ENCODE results near the gene FREM3. TPM values are rescaled to one million over a fixed set of nuclear protein-coding genes. Genes with fewer than 3 reads are reported as not detected.

FREM3 gene
- total and polyA plus RNA-seq, 2 of the 8 experiments (the other 6 are each of a cell fraction or from before 2014, with no cell fraction given), result 0.03 to 0.11 TPM

DNA sequence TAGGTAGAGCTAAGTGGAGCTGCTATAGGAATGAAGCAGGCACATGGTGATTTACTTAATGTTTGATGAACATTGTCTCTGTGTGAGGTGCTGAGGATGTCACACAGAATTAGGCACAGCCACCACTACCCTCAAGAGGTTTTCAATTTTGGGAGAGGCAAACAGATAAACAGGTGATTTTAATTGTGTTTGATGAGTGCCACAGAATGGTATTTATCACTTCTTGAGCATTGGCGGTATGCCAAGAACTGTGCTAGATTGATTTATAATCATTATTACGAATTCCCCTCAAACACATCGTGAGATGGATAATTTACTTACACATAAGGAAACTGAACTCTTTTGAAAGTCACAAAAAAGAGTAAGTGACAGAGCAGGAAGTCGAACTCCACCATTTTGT lies 74.8 kb downstream of the FREM3 start:
- no peaks in the 10 kb centered on the region for H3K36me3 ChIP-seq (ENCODE audit: control insufficient read depth in 2 of 4, insufficient read depth in 4 of 4, low read length in 3 of 4)
- ChIA-PET CTCF (ENCODE audit: partially characterized antibody) (no interaction called here), POLR2A (ENCODE audit: partially characterized antibody) (no interaction called here)
- H3K18ac ChIP-seq (ENCODE audit: extremely low read depth, low read length), result no peak overlapping the region
- H3K79me2 ChIP-seq (ENCODE audit: control insufficient read depth in 1 of 2, insufficient read depth in 2 of 2, low read length in 2 of 2), result no peaks in the 10 kb centered on the region
- no peak overlapping the region for H3K14ac ChIP-seq (ENCODE audit: insufficient read length)
- H3K4me3 ChIP-seq (ENCODE audit: extremely low read depth in 1 of 4, insufficient read depth in 2 of 4, low read depth in 3 of 4, low read length in 4 of 4), result no peak overlapping the region
- H2BK15ac ChIP-seq (ENCODE audit: low read length), result no peak overlapping the region
- no peak overlapping the region for H2AFZ ChIP-seq (ENCODE audit: low read length)
- H2BK12ac ChIP-seq (ENCODE audit: low read depth, low read length), result no peak overlapping the region
- H3K23me2 ChIP-seq (ENCODE audit: low read depth, low read length), result no peaks in the 10 kb centered on the region
- no peak overlapping the region for H3K4me2 ChIP-seq (ENCODE audit: insufficient read depth in 1 of 2, low read depth in 2 of 2, low read length in 2 of 2)
- H3K79me1 ChIP-seq (ENCODE audit: low read depth, low read length), result no peaks in the 10 kb centered on the region
- no peak overlapping the region for H3K9ac ChIP-seq (replicated peaks in 1 of 4; ENCODE audit: extremely low read depth in 1 of 4, low read depth in 3 of 4, low read length in 3 of 4)
- H4K20me1 ChIP-seq (replicated peaks in 1 of 2; ENCODE audit: control insufficient read depth in 1 of 2, insufficient read depth in 2 of 2, low read length in 2 of 2), result no peaks in the 10 kb centered on the region
- no peak overlapping the region for H4K5ac ChIP-seq (ENCODE audit: insufficient read length, low read depth, low read length)
- no peak overlapping the region for H3K27ac ChIP-seq (ENCODE audit: low read depth, low read length)
- no peak overlapping the region for H2BK20ac ChIP-seq (ENCODE audit: low read length)
- no peak overlapping the region for H3K4ac ChIP-seq (replicated peaks; ENCODE audit: insufficient read length, low read depth, low read length)
- H3K56ac ChIP-seq (replicated peaks; ENCODE audit: insufficient read length, low read depth, low read length), result no peak overlapping the region
- H3K9me3 ChIP-seq (ENCODE audit: insufficient read depth in 2 of 2, low read depth in 1 of 2, low read length in 1 of 2), result no peaks in the 10 kb centered on the region
- WGBS, 2 experiments (ENCODE audit: extremely low coverage in 1 of 2, insufficient coverage in 1 of 2, insufficient read length in 1 of 2, insufficient replicate concordance in 2 of 2, low coverage in 1 of 2, low lambda C conversion rate in 2 of 2, missing lambda C conversion rate in 1 of 2), result 98% methylated on average over 4 of the region's 4 CpGs; no CpG with 5 or more reads in 1 of the 2 experiments
- no peaks in the 10 kb centered on the region for H3K4me1 ChIP-seq (replicated peaks in 1 of 4; ENCODE audit: control insufficient read depth in 3 of 4, insufficient read depth in 4 of 4, low read length in 3 of 4)
- no peak overlapping the region for H2BK5ac ChIP-seq (ENCODE audit: low read depth, low read length)
- no peak for FAIRE-seq
- no peak overlapping the region for H2AK5ac ChIP-seq (ENCODE audit: low read depth, low read length)
- no peak overlapping the region for H2BK120ac ChIP-seq (replicated peaks; ENCODE audit: low read depth, low read length)
- no peak overlapping the region for H4K8ac ChIP-seq (ENCODE audit: extremely low read depth, insufficient read depth, low read length)
- no peak overlapping the region for H3K23ac ChIP-seq (ENCODE audit: insufficient read length)
- no peak overlapping the region for H4K91ac ChIP-seq (replicated peaks; ENCODE audit: insufficient read length, low read length)
- H3K27me3 ChIP-seq (replicated peaks in 1 of 4; ENCODE audit: control insufficient read depth in 3 of 4, extremely low read depth in 1 of 4, insufficient read depth in 3 of 4, low read length in 3 of 4), result no peaks in the 10 kb centered on the region; a peak in 2 of 7 replicates
- no peak for DNase-seq (ENCODE audit: low read depth in 1 of 2, low spot score in 2 of 2)
- TF ChIP-seq, protein P1, sequence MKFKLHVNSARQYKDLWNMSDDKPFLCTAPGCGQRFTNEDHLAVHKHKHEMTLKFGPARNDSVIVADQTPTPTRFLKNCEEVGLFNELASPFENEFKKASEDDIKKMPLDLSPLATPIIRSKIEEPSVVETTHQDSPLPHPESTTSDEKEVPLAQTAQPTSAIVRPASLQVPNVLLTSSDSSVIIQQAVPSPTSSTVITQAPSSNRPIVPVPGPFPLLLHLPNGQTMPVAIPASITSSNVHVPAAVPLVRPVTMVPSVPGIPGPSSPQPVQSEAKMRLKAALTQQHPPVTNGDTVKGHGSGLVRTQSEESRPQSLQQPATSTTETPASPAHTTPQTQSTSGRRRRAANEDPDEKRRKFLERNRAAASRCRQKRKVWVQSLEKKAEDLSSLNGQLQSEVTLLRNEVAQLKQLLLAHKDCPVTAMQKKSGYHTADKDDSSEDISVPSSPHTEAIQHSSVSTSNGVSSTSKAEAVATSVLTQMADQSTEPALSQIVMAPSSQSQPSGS (IDR thresholded peaks at IDR 0.05; ENCODE audit: low read length), result no peak
- TF ChIP-seq SP4 (IDR thresholded peaks at IDR 0.05; ENCODE audit: low read length) (no peak), POLR2A (IDR thresholded peaks at IDR 0.05; ENCODE audit: control extremely low read depth in 1 of 2, low read depth in 2 of 2, low read length in 2 of 2) (no peak), GTF2F1 (IDR thresholded peaks at IDR 0.05; ENCODE audit: borderline replicate concordance, low read depth, low read length) (no peak), SP1 (IDR thresholded peaks at IDR 0.05; ENCODE audit: low read depth, low read length) (no peak), BACH1 (IDR thresholded peaks at IDR 0.05; ENCODE audit: low read length) (no peak), GABPA (IDR thresholded peaks at IDR 0.05; ENCODE audit: borderline replicate concordance, insufficient read depth, low read length) (no peak), SUZ12 (IDR thresholded peaks at IDR 0.05; ENCODE audit: low read length) (no peak), TBP (IDR thresholded peaks at IDR 0.05; ENCODE audit: low read depth, low read length) (no peak), KDM4A (IDR thresholded peaks at IDR 0.05; ENCODE audit: low read depth, low read length, severe bottlenecking) (no peak), NANOG (IDR thresholded peaks at IDR 0.05; ENCODE audit: insufficient read depth, low read depth, low read length, poor library complexity, severe bottlenecking) (no peak), CREB1 (IDR thresholded peaks at IDR 0.05) (no peak)
- TF ChIP-seq, protein P2, sequence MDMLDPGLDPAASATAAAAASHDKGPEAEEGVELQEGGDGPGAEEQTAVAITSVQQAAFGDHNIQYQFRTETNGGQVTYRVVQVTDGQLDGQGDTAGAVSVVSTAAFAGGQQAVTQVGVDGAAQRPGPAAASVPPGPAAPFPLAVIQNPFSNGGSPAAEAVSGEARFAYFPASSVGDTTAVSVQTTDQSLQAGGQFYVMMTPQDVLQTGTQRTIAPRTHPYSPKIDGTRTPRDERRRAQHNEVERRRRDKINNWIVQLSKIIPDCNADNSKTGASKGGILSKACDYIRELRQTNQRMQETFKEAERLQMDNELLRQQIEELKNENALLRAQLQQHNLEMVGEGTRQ (IDR thresholded peaks at IDR 0.05; ENCODE audit: low read length), result no peak
